Stimulated activated CD4-positive, alpha-beta T cell treated with anti-CD3 and anti-CD28 coated beads, Interleukin-4, amount 100 ng/mL, for 48 hours (primary cell): Measurements from ENCODE around the gene SPATA9.
"Not testable (repeated sequence)": the region's sequence is repeated elsewhere in the genome, so short reads cannot be mapped to it uniquely, and the experiment has no call there.

Experiments
- DNase-seq, 2 donors: peaks; one replicate each; pipeline ENCODE4 v3.0.0-alpha.2; 2020; ENCODE audit warnings: low read depth in 2 of 2

The SPATA9 gene

GRCh38 chr5:95646226-95646568 lies 36.6 kb downstream of the SPATA9 start:
- DNase-seq: not testable (repeated sequence)

GRCh38 chr5:95644351-95645042 lies 38.3 kb downstream of the SPATA9 start:
- DNase-seq: peak in 1 of 2 donors; percentile 12

- no peak for DNase-seq
Measured at GRCh38 chr5:95643152-95643551, 39.6 kb downstream of the SPATA9 start.

- DNase-seq: no peak
Measured at GRCh38 chr5:95641741-95642220, 41.0 kb downstream of the SPATA9 start.

- no peak for DNase-seq
Measured at GRCh38 chr5:95638632-95639031, 44.2 kb downstream of the SPATA9 start.

GRCh38 chr5:95634081-95634480 lies 48.7 kb downstream of the SPATA9 start:
- no peak for DNase-seq

- no peak for DNase-seq
Measured at GRCh38 chr5:95633671-95634070, 49.1 kb downstream of the SPATA9 start.

- not testable (repeated sequence) for DNase-seq
Measured at GRCh38 chr5:95632942-95633341, 49.8 kb downstream of the SPATA9 start.

- DNase-seq: peak; percentile 51 to 54
Measured at GRCh38 chr5:95631991-95632675, 50.7 kb downstream of the SPATA9 start.

- DNase-seq: no peak
Measured at GRCh38 chr5:95631255-95631958, 51.4 kb downstream of the SPATA9 start.

- DNase-seq: no peak
Measured at GRCh38 chr5:95630394-95630917, 52.3 kb downstream of the SPATA9 start.

- DNase-seq: no peak
Measured at GRCh38 chr5:95628933-95629332, 53.9 kb downstream of the SPATA9 start.

GRCh38 chr5:95627971-95628810 lies 54.6 kb downstream of the SPATA9 start:
- no peak for DNase-seq

- no peak for DNase-seq
Measured at GRCh38 chr5:95626701-95627100, 56.1 kb downstream of the SPATA9 start.

- no peak for DNase-seq
Measured at GRCh38 chr5:95624368-95624767, 58.4 kb downstream of the SPATA9 start.

- DNase-seq: no peak
Measured at GRCh38 chr5:95623706-95624105, 59.1 kb downstream of the SPATA9 start.

- no peak for DNase-seq
Measured at GRCh38 chr5:95621839-95622629, 60.8 kb downstream of the SPATA9 start.

- DNase-seq: peak; percentile 30 to 31
Measured at GRCh38 chr5:95620870-95621838, 61.6 kb downstream of the SPATA9 start.

GRCh38 chr5:95620030-95620869 lies 62.5 kb downstream of the SPATA9 start, which contains the start of gene GPR150:
Gene GPR150, plus strand, starts transcription at chr5:95620087. Its CDS starts 189 bp downstream, at chr5:95620276.
- peak; percentile 46 to 55 for DNase-seq
